SK-N-SH (cell line): Measurements from ENCODE around the gene DMRT1.

Source experiments
- CTCF ChIP-seq: fragments of 200-600 bp; sonication (generic); IDR thresholded peaks from 2 replicates; pipeline ENCODE4 v1.6.1; 2017; ENCODE audit warnings: antibody characterized with exemption, mild to moderate bottlenecking, moderate library complexity
- IRF3 ChIP-seq: fragments of 150-350 bp; IDR thresholded peaks from 2 replicates; pipeline ENCODE4 v1.6.1; 2016; ENCODE audit warnings: mild to moderate bottlenecking, low read depth, low read length
- JUND ChIP-seq: IDR thresholded peaks from 2 replicates; pipeline ENCODE4 v1.4.0; 2012
- POLR2AphosphoS5 ChIP-seq: IDR thresholded peaks from 2 replicates; pipeline ENCODE4 v1.6.1; 2012; ENCODE audit warnings: low read depth, low read length
- RCOR1 ChIP-seq: fragments of 150-350 bp; IDR thresholded peaks from 2 replicates; pipeline ENCODE4 v1.6.1; 2017; ENCODE audit warnings: antibody characterized with exemption, low read length

- TF ChIP-seq CTCF (no peak), RCOR1 (no peak), POLR2AphosphoS5 (no peak), IRF3 (no peak), JUND (no peak)
Observed at GRCh38 chr9:959105-959504, 117.6 kb downstream of the DMRT1 start.
